Peyer's patch (tissue), 4 donors: ENCODE measurements around the gene CA7.

Source experiments
- CTCF ChIP-seq, 6 experiments: fragments of 450-650 bp in 4 of 6; fragments of 200-600 bp in 2 of 6; sonication (generic) in 1 of 6; IDR thresholded peaks; one replicate each; pipeline ENCODE4 v1.5.1; 2017 to 2019; ENCODE audit warnings: antibody characterized with exemption in 6 of 6, mild to moderate bottlenecking in 3 of 6, moderate library complexity in 1 of 6
- POLR2A ChIP-seq, 2 donors: fragments of 450-650 bp; IDR thresholded peaks; one replicate each; pipeline ENCODE4 v1.5.1; 2017; ENCODE audit warnings: antibody characterized with exemption in 2 of 2, mild to moderate bottlenecking in 2 of 2, moderate library complexity in 2 of 2

- no peak for TF ChIP-seq CTCF (IDR thresholded peaks at IDR 0.05)
- no peak for TF ChIP-seq POLR2A (IDR thresholded peaks at IDR 0.05)
Observed at GRCh38 chr16:66809765-66810164, 34.4 kb upstream of the CA7 start.
